HG03064 (cell line): Measurements from ENCODE around the gene WWOX.

Source experiments
- ATAC-seq: cut with Tn5 transposase; IDR thresholded peaks from one replicate; pipeline ENCODE4 v1.9.1; 2021; ENCODE audit warnings: low read depth; ENCODE audit not compliant: unreplicated experiment

Gene WWOX

GRCh38 chr16:78763821-78764440, 664.5 kb downstream of the WWOX start:
- ATAC-seq, result no peak

- ATAC-seq, result no peak
Measured at GRCh38 chr16:78764478-78764877, 665.0 kb downstream of the WWOX start.

GRCh38 chr16:78768226-78768625, 668.8 kb downstream of the WWOX start:
- ATAC-seq, result no peak

- no peak for ATAC-seq
Measured at GRCh38 chr16:78768718-78769117, 669.3 kb downstream of the WWOX start.

GRCh38 chr16:78770353-78771091, 671.1 kb downstream of the WWOX start:
- ATAC-seq, result no peak

GRCh38 chr16:78773291-78773702, 673.8 kb downstream of the WWOX start:
- ATAC-seq, result no peak

GRCh38 chr16:78773706-78774105, 674.3 kb downstream of the WWOX start:
- no peak for ATAC-seq

GRCh38 chr16:78775161-78775561, 675.7 kb downstream of the WWOX start:
- ATAC-seq, result no peak

GRCh38 chr16:78778101-78779004, 678.9 kb downstream of the WWOX start:
- no peak for ATAC-seq

GRCh38 chr16:78780808-78781207, 681.4 kb downstream of the WWOX start:
- no peak for ATAC-seq

- ATAC-seq, result no peak
Measured at GRCh38 chr16:78782572-78782971, 683.1 kb downstream of the WWOX start.

GRCh38 chr16:78783570-78784079, 684.2 kb downstream of the WWOX start:
- ATAC-seq, result no peak

- no peak for ATAC-seq
Measured at GRCh38 chr16:78784771-78785170, 685.3 kb downstream of the WWOX start.

- ATAC-seq, result no peak
Measured at GRCh38 chr16:78785218-78785617, 685.8 kb downstream of the WWOX start.

GRCh38 chr16:78786635-78787034, 687.2 kb downstream of the WWOX start:
- ATAC-seq, result no peak

GRCh38 chr16:78788276-78788675, 688.8 kb downstream of the WWOX start:
- no peak for ATAC-seq

GRCh38 chr16:78788696-78789095, 689.2 kb downstream of the WWOX start:
- no peak for ATAC-seq

- no peak for ATAC-seq
Measured at GRCh38 chr16:78789561-78789960, 690.1 kb downstream of the WWOX start.

GRCh38 chr16:78791011-78791410, 691.6 kb downstream of the WWOX start:
- no peak for ATAC-seq

GRCh38 chr16:78791926-78792325, 692.5 kb downstream of the WWOX start:
- no peak for ATAC-seq

GRCh38 chr16:78792952-78793351, 693.5 kb downstream of the WWOX start:
- ATAC-seq, result no peak
